SK-N-SH (cell line): ENCODE measurements around the gene BZW2. TPM values are rescaled to one million over a fixed set of nuclear protein-coding genes. Genes with fewer than 3 reads are reported as not detected.

ENCODE experiments used
- CTCF ChIA-PET: fragments of 300-600, 350-600 bp; formaldehyde crosslinking; extraction: SDS; loops from one replicate; lab custom pipeline; 2021; lab: Yijun Ruan, JAX
- POLR2A ChIA-PET: fragments of 350-600 bp; sonication (Branson Sonifier 250); formaldehyde crosslinking; extraction: SDS; loops from one replicate; lab custom pipeline; 2020; ENCODE audit warnings: antibody characterized with exemption, inconsistent platforms; lab: Yijun Ruan, JAX
- DNase-seq: peaks from one replicate; pipeline ENCODE4 v3.0.0; 2012
- H2AFZ ChIP-seq: fragments of 200-600 bp; sonication (generic); 2 replicates; pipeline ENCODE4 v1.8.1; 2016; ENCODE audit warnings: antibody characterized with exemption, mild to moderate bottlenecking, low read depth
- H3F3A ChIP-seq: fragments of 200-600 bp; sonication (generic); replicated peaks from 2 replicates; pipeline ENCODE3; 2016; ENCODE audit warnings: antibody characterized with exemption, mild to moderate bottlenecking; ENCODE audit not compliant: insufficient read depth
- H3K27ac ChIP-seq, 2 experiments: fragments of 200-500 bp in 1 of 2; fragments of 200-600 bp in 1 of 2; sonication (Bioruptor generic) in 1 of 2; sonication (generic), shearing (Covaris generic) in 1 of 2; 2 replicates each; pipeline versions ENCODE4 v1.5.1 to v1.6.1; 2014 to 2016; ENCODE audit warnings: low read depth in 2 of 2, inconsistent platforms in 1 of 2, low read length in 1 of 2, mild to moderate bottlenecking in 1 of 2, mixed read lengths in 1 of 2
- H3K27me3 ChIP-seq: fragments of 200-600 bp; sonication (generic), shearing (Covaris generic); 2 replicates; pipeline ENCODE4 v1.6.1; 2016; ENCODE audit warnings: mixed run types; ENCODE audit not compliant: insufficient read depth
- H3K36me3 ChIP-seq, 2 experiments: fragments of 200-500 bp in 1 of 2; fragments of 200-600 bp in 1 of 2; sonication (Bioruptor generic) in 1 of 2; sonication (generic) in 1 of 2; replicated peaks in 1 of 2; 2 replicates each; pipeline versions ENCODE3 to v1.5.1; 2014 to 2016; ENCODE audit warnings: low read length in 1 of 2, mild to moderate bottlenecking in 1 of 2; ENCODE audit not compliant: insufficient read depth in 2 of 2, control insufficient read depth in 1 of 2
- H3K4me1 ChIP-seq, 2 experiments: fragments of 200-500 bp in 1 of 2; fragments of 200-600 bp in 1 of 2; sonication (Bioruptor generic) in 1 of 2; sonication (generic), shearing (Covaris generic) in 1 of 2; 2 replicates each; pipeline versions ENCODE4 v1.5.1 to v1.6.1; 2014 to 2016; ENCODE audit warnings: low read depth in 1 of 2, low read length in 1 of 2, mixed run types in 1 of 2; ENCODE audit not compliant: insufficient read depth in 2 of 2, control insufficient read depth in 1 of 2
- H3K4me2 ChIP-seq: fragments of 200-600 bp; sonication (generic), shearing (Covaris generic); 2 replicates; pipeline ENCODE4 v1.6.1; 2017; ENCODE audit warnings: mixed run types
- H3K4me3 ChIP-seq, 2 experiments: fragments of 200-500 bp in 1 of 2; fragments of 200-600 bp in 1 of 2; sonication (Bioruptor generic) in 1 of 2; sonication (generic), shearing (Covaris generic) in 1 of 2; 2 replicates each; pipeline versions ENCODE4 v1.5.1 to v1.8.1; 2014 to 2016; ENCODE audit warnings: low read depth in 2 of 2, inconsistent platforms in 1 of 2, low read length in 1 of 2, mild to moderate bottlenecking in 1 of 2, mixed read lengths in 1 of 2, moderate library complexity in 1 of 2
- H3K79me2 ChIP-seq: fragments of 200-600 bp; sonication (generic); 2 replicates; pipeline ENCODE4 v1.8.1; 2017; ENCODE audit warnings: mild to moderate bottlenecking; ENCODE audit not compliant: insufficient read depth
- H3K9ac ChIP-seq: fragments of 200-600 bp; sonication (generic); 2 replicates; pipeline ENCODE4 v1.6.1; 2017; ENCODE audit warnings: mixed run types
- H3K9me2 ChIP-seq: fragments of 200-600 bp; sonication (generic); 2 replicates; pipeline ENCODE4 v1.6.1; 2017; ENCODE audit warnings: mixed run types
- H3K9me3 ChIP-seq: fragments of 200-600 bp; sonication (generic); 2 replicates; pipeline ENCODE4 v1.6.1; 2017; ENCODE audit warnings: mixed run types, mild to moderate bottlenecking, moderate library complexity
- H4K20me1 ChIP-seq: fragments of 200-600 bp; sonication (generic); 2 replicates; pipeline ENCODE4 v1.6.1; 2017; ENCODE audit warnings: mild to moderate bottlenecking, mixed run types; ENCODE audit not compliant: insufficient read depth
- ELF1 ChIP-seq: IDR thresholded peaks from 2 replicates; pipeline ENCODE4 v1.4.0; 2012
- GABPA ChIP-seq: IDR thresholded peaks from 2 replicates; pipeline ENCODE4 v1.4.0; 2012; ENCODE audit warnings: low read depth, mild to moderate bottlenecking
- GATA2 ChIP-seq: sonication (generic); formaldehyde crosslinking; IDR thresholded peaks from 2 replicates; pipeline ENCODE4 v1.5.0; 2020; ENCODE audit warnings: mild to moderate bottlenecking, missing genetic modification reagents
- MEF2A ChIP-seq: IDR thresholded peaks from 2 replicates; pipeline ENCODE4 v1.4.0; 2012; ENCODE audit warnings: low read depth, borderline replicate concordance
- RCOR1 ChIP-seq: fragments of 150-350 bp; IDR thresholded peaks from 2 replicates; pipeline ENCODE4 v1.6.1; 2017; ENCODE audit warnings: antibody characterized with exemption, low read length
- SIN3A ChIP-seq: IDR thresholded peaks from 2 replicates; pipeline ENCODE4 v1.6.1; 2012; ENCODE audit warnings: low read depth, mild to moderate bottlenecking, low read length, moderate library complexity, borderline replicate concordance
- TAF1 ChIP-seq: IDR thresholded peaks from 2 replicates; pipeline ENCODE4 v1.6.1; 2012; ENCODE audit warnings: low read depth, mild to moderate bottlenecking, low read length, moderate library complexity, borderline replicate concordance
- YY1 ChIP-seq: IDR thresholded peaks from 2 replicates; pipeline ENCODE4 v1.4.0; 2012; ENCODE audit warnings: low read depth, mild to moderate bottlenecking
- WGBS: methylation state at CpG from one replicate; pipeline ENCODE4 v1.1.6; 2017; ENCODE audit warnings: low lambda C conversion rate; 5-methylcytosine and 5-hydroxymethylcytosine counted together
- polyA plus RNA-seq, 3 experiments: library from polyadenylated mRNA; depleted of rRNA; stranded (reverse); fragments of >200 nt; gene quantifications; 2 replicates each; pipeline ENCODE4 v1.2.3, GENCODE V29; 2012
- TF ChIP-seq, protein P1 (sequence below): IDR thresholded peaks from 2 replicates; pipeline ENCODE4 v1.4.0; 2012; ENCODE audit warnings: low read depth, borderline replicate concordance

BZW2 gene
- polyA plus RNA-seq, 1 of the 3 experiments (the other 2 are of a cell fraction) = 71.9 TPM

- TF ChIP-seq RCOR1 (no peak), ELF1 (no peak), SIN3A (no peak)
- TF ChIP-seq, all 33 proteins: peak for 0
Observed at GRCh38 chr7:16670021-16670420, 24.0 kb downstream of the BZW2 start (continued).

- Histone ChIP-seq H3K36me3 (peaks cover 16 to 23% of the 10 kb centered on the region in 2 experiments), H3K4me3 (no peak overlapping the region), H3K9me3 (no peaks in the 10 kb centered on the region), H3K27ac (peak overlapping the region in 1 of 2 experiments; percentile 84; a peak in 1 of 4 replicates)
- CTCF ChIA-PET = no interaction called here
- TF ChIP-seq MEF2A (no peak), YY1 (no peak)
- TF ChIP-seq, protein P1, sequence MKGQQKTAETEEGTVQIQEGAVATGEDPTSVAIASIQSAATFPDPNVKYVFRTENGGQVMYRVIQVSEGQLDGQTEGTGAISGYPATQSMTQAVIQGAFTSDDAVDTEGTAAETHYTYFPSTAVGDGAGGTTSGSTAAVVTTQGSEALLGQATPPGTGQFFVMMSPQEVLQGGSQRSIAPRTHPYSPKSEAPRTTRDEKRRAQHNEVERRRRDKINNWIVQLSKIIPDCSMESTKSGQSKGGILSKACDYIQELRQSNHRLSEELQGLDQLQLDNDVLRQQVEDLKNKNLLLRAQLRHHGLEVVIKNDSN = no peak
- TF ChIP-seq, all 33 proteins: peak for 0
- no peaks in the 10 kb centered on the region for H3K27me3 ChIP-seq
- DNase-seq = no peak
- H3K4me2 ChIP-seq = no peak overlapping the region
- H3K4me1 ChIP-seq = peaks cover 7 to 31% of the 10 kb centered on the region in 2 experiments; a peak in 3 of 4 replicates
- POLR2A ChIA-PET = no interaction called here
- H3K9ac ChIP-seq = no peak overlapping the region
- WGBS = 99% methylated on average over 4 of the region's 4 CpGs
- H3K9me2 ChIP-seq = no peaks in the 10 kb centered on the region
- H3F3A ChIP-seq = peaks cover 30% of the 10 kb centered on the region
- no peaks in the 10 kb centered on the region for H4K20me1 ChIP-seq
- H2AFZ ChIP-seq = no peak overlapping the region
- peaks cover 35% of the 10 kb centered on the region; the same call in 1 of the 2 replicates for H3K79me2 ChIP-seq
Observed at GRCh38 chr7:16670731-16671344, 24.9 kb downstream of the BZW2 start.

GRCh38 chr7:16671811-16672210 lies 25.8 kb downstream of the BZW2 start:
- Histone ChIP-seq H3K4me2 (no peak overlapping the region), H3K9me2 (no peaks in the 10 kb centered on the region), H4K20me1 (no peaks in the 10 kb centered on the region), H3K27ac (no peak overlapping the region), H3K9me3 (no peaks in the 10 kb centered on the region), H3K4me3 (no peak overlapping the region), H3K36me3 (peaks cover 20 to 33% of the 10 kb centered on the region in 2 experiments), H3K27me3 (no peaks in the 10 kb centered on the region), H3K79me2 (peaks cover 35% of the 10 kb centered on the region; the same call in 1 of the 2 replicates), H3K4me1 (peaks cover 7 to 31% of the 10 kb centered on the region in 2 experiments; a peak in 3 of 4 replicates), H2AFZ (no peak overlapping the region), H3K9ac (no peak overlapping the region), H3F3A (peaks cover 30% of the 10 kb centered on the region)
- 93% methylated on average over 3 of the region's 3 CpGs for WGBS
- CTCF ChIA-PET = interaction anchor here (0.6 to 1.1 kb wide), 2 partner anchors 8 to 411 kb away, joined by 3 read pairs; no protein-coding TSS in a partner anchor
- no peak for DNase-seq
- POLR2A ChIA-PET = no interaction called here
- TF ChIP-seq GATA2 (CRISPR knock-in tag) (no peak), GABPA (no peak), TAF1 (no peak)
